Activated CD4-positive, alpha-beta T cell treated with anti-CD3 and anti-CD28 coated beads, Interleukin-2, amount 10 ng/mL, durations not matched to agents 7 days and 5 days (primary cell): ENCODE results near the gene FARP1. TPM values are rescaled to one million over a fixed set of nuclear protein-coding genes. Genes with fewer than 3 reads are reported as not detected.

Experiments used
- CTCF ChIA-PET: fragments of 350-600 bp; sonication (Branson Sonifier 250); formaldehyde crosslinking; loops from one replicate; lab custom pipeline; 2021; ENCODE audit warnings: antibody characterized with exemption; lab: Charles Lee
- POLR2A ChIA-PET: fragments of 350-600 bp; sonication (Branson Sonifier 250); formaldehyde crosslinking; loops from one replicate; lab custom pipeline; 2021; ENCODE audit warnings: antibody characterized with exemption; lab: Charles Lee
- DNase-seq: peaks from one replicate; pipeline ENCODE4 v3.0.0-alpha.2; 2020
- H3K27ac Mint-ChIP-seq: one replicate; pipeline ENCODE4 v1.8.0; 2021; ENCODE audit warnings: mild to moderate bottlenecking, moderate library complexity, mixed read lengths
- H3K27me3 Mint-ChIP-seq: one replicate; pipeline ENCODE4 v1.8.0; 2021; ENCODE audit warnings: mixed read lengths
- H3K36me3 Mint-ChIP-seq: one replicate; pipeline ENCODE4 v1.8.0; 2021; ENCODE audit warnings: low read depth, mixed read lengths
- H3K4me1 Mint-ChIP-seq: one replicate; pipeline ENCODE4 v1.8.0; 2021; ENCODE audit warnings: mixed read lengths
- H3K4me3 Mint-ChIP-seq: one replicate; pipeline ENCODE4 v1.8.0; 2021; ENCODE audit warnings: mild to moderate bottlenecking, moderate library complexity, mixed read lengths
- H3K9me3 Mint-ChIP-seq: one replicate; pipeline ENCODE4 v1.8.0; 2021; ENCODE audit warnings: mixed read lengths
- total RNA-seq, 2 experiments: library from RNA; stranded (reverse); gene quantifications; one replicate each; pipeline ENCODE4 v1.2.3, GENCODE V29; 2021

The FARP1 gene
- total RNA-seq, 2 experiments from 2014 or later = 0.67 to 1.0 TPM

- H3K4me1 Mint-ChIP-seq = no peaks in the 10 kb centered on the region
- H3K27ac Mint-ChIP-seq = no peak overlapping the region
- ChIA-PET POLR2A (no interaction called here), CTCF (interaction anchor here (1.3 kb wide), 1 partner anchor 13 kb away, joined by 3 read pairs; no protein-coding TSS in a partner anchor)
- no peaks in the 10 kb centered on the region for H3K9me3 Mint-ChIP-seq
- peaks cover 2% of the 10 kb centered on the region for H3K27me3 Mint-ChIP-seq
- no peaks in the 10 kb centered on the region for H3K36me3 Mint-ChIP-seq
- no peak for DNase-seq
- no peak overlapping the region for H3K4me3 Mint-ChIP-seq
These were observed 204.9 kb downstream of the FARP1 start for GRCh38 chr13:98347756-98348155.

GRCh38 chr13:98348466-98349200 is 205.7 kb downstream of the FARP1 start:
- Mint-ChIP-seq H3K9me3 (no peaks in the 10 kb centered on the region), H3K36me3 (no peaks in the 10 kb centered on the region), H3K4me1 (no peaks in the 10 kb centered on the region), H3K27me3 (peaks cover 2% of the 10 kb centered on the region), H3K4me3 (no peak overlapping the region), H3K27ac (no peak overlapping the region)
- CTCF ChIA-PET = interaction anchor here (0.6 to 1.3 kb wide), 3 partner anchors 12 to 141 kb away, joined by 3 read pairs; no protein-coding TSS in a partner anchor
- DNase-seq = no peak
- POLR2A ChIA-PET = no interaction called here

DNA sequence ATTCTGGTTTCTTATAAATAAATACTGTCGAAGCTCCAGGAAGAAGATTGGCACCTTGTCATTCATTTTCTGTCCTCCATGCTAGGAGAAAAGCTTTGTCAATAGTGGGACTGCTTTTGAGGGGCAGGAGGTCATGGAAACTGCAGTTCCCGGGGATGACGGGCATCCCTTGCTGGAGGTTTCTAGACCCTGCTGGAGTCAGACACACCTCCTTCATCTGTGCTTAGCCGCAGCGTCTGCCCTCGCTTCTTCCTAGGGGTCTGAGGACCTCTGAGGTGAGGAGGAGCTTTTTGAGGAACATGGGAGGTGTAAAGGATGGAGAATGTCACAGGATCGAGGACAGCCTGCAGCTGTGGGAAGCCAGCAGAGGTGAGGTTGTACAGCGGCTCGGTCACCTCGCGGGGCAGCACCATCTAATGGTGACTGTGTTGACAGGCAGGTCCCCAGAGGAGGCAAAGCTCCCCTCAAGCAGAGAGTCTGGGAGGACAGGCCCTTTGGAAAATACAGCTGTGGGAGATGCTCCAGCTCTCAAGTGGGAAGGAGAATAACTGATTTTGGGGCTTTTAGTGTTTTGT is 206.9 kb downstream of the FARP1 start:
- Mint-ChIP-seq H3K27me3 (peaks cover 2% of the 10 kb centered on the region), H3K4me1 (no peaks in the 10 kb centered on the region), H3K27ac (no peak overlapping the region), H3K4me3 (no peak overlapping the region), H3K36me3 (no peaks in the 10 kb centered on the region), H3K9me3 (no peaks in the 10 kb centered on the region)
- ChIA-PET POLR2A (no interaction called here), CTCF (no interaction called here)
- no peak for DNase-seq

GRCh38 chr13:98350746-98351330 is 207.9 kb downstream of the FARP1 start:
- CTCF ChIA-PET = no interaction called here
- H3K27me3 Mint-ChIP-seq = peaks cover 2% of the 10 kb centered on the region
- H3K4me1 Mint-ChIP-seq = no peaks in the 10 kb centered on the region
- no peak overlapping the region for H3K4me3 Mint-ChIP-seq
- no peaks in the 10 kb centered on the region for H3K9me3 Mint-ChIP-seq
- POLR2A ChIA-PET = no interaction called here
- H3K36me3 Mint-ChIP-seq = no peaks in the 10 kb centered on the region
- DNase-seq = no peak
- no peak overlapping the region for H3K27ac Mint-ChIP-seq

- CTCF ChIA-PET = no interaction called here
- no peak for DNase-seq
- Mint-ChIP-seq H3K9me3 (no peaks in the 10 kb centered on the region), H3K27ac (no peak overlapping the region), H3K4me3 (no peak overlapping the region), H3K36me3 (no peaks in the 10 kb centered on the region), H3K27me3 (peaks cover 2% of the 10 kb centered on the region), H3K4me1 (no peaks in the 10 kb centered on the region)
- POLR2A ChIA-PET = no interaction called here
These were observed 208.7 kb downstream of the FARP1 start for GRCh38 chr13:98351636-98352035.

- no peaks in the 10 kb centered on the region for H3K27me3 Mint-ChIP-seq
These were observed 209.3 kb downstream of the FARP1 start for GRCh38 chr13:98352226-98352625.

DNA sequence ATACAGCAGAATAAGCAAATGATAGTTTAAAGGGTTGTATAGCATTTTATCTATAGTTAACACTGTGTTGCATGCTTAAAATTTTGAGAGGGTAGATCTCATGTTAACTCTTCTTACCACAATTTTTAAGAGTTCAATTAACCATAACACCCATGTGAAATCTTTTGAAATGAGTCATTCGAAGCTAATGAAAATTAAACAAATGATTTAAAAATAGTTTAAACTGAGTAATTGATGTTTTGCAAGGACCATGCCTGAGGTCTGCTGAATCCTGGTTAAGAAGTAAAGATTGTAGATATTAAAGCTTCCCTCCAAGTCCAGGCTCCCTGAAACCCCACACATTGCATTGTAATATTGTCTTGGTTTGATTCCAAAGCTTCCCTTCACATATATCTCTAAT is 210.9 kb downstream of the FARP1 start:
- no peak overlapping the region for H3K27ac Mint-ChIP-seq

More at GRCh38 chr13:98352226-98352625, 209.3 kb downstream of the FARP1 start:
- Mint-ChIP-seq H3K4me3 (no peak overlapping the region), H3K36me3 (no peaks in the 10 kb centered on the region), H3K27ac (no peak overlapping the region), H3K4me1 (no peaks in the 10 kb centered on the region), H3K9me3 (no peaks in the 10 kb centered on the region)
- no peak for DNase-seq
- CTCF ChIA-PET = no interaction called here
- POLR2A ChIA-PET = no interaction called here

DNA sequence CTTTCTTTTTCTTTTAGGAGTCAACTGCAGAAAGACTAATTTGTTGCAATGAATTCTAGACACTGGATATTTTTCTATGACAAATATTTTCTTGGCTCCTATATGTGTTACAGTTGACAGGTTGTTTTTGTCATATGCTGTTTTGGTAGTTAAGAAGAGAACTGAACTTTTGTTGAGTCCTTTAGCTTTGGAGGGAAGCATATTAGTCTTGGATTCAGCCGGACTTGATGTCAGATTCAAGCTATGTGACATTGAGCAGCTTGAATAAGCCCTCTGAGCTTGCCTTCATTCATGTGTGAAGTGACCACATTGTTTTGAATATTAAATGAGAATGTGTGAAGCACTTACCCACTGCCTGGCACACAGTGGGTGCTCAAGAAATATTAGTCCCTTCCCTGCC is 216.0 kb downstream of the FARP1 start:
- Mint-ChIP-seq H3K4me1 (no peaks in the 10 kb centered on the region), H3K4me3 (no peak overlapping the region), H3K27ac (no peak overlapping the region), H3K27me3 (no peaks in the 10 kb centered on the region), H3K9me3 (no peaks in the 10 kb centered on the region), H3K36me3 (no peaks in the 10 kb centered on the region)
- no peak for DNase-seq
- ChIA-PET POLR2A (no interaction called here), CTCF (no interaction called here)

More for the DNA sequence above, 210.9 kb downstream of the FARP1 start:
- H3K36me3 Mint-ChIP-seq = no peaks in the 10 kb centered on the region
- ChIA-PET POLR2A (no interaction called here), CTCF (interaction anchor here (1.0 kb wide), 1 partner anchor 273 kb away, joined by 3 read pairs; no protein-coding TSS in a partner anchor)
- no peak overlapping the region for H3K4me3 Mint-ChIP-seq
- no peaks in the 10 kb centered on the region for H3K27me3 Mint-ChIP-seq
- H3K4me1 Mint-ChIP-seq = no peaks in the 10 kb centered on the region
- no peaks in the 10 kb centered on the region for H3K9me3 Mint-ChIP-seq
- DNase-seq = no peak

DNA sequence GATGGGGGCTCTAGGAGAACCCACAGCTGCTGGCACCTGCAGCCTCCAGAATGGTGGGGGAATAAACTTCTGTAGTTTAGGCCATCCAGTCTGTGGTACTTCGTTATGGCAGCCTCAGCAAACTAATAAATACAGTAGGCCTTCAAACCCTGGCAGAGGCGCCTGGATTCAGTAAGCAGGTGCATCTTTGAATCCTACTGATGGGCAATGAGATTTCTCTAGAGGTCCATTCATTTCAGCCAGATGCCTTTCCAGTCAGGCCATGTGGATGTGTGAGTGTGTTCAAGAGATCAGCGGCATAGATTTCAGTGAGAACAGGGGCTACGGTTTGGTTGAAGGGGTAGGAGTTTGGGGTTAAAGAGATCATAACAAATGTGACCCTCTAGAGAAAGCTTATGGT is 217.7 kb downstream of the FARP1 start:
- ChIA-PET POLR2A (no interaction called here), CTCF (interaction anchor here (0.7 to 1.3 kb wide), 2 partner anchors 12 to 1049 kb away, joined by 3 read pairs; no protein-coding TSS in a partner anchor)
- Mint-ChIP-seq H3K27ac (no peak overlapping the region), H3K27me3 (no peaks in the 10 kb centered on the region), H3K36me3 (no peaks in the 10 kb centered on the region), H3K9me3 (no peaks in the 10 kb centered on the region), H3K4me1 (no peaks in the 10 kb centered on the region), H3K4me3 (no peak overlapping the region)
- no peak for DNase-seq

GRCh38 chr13:98363326-98363725 is 220.4 kb downstream of the FARP1 start:
- no peak for DNase-seq
- H3K4me1 Mint-ChIP-seq = no peaks in the 10 kb centered on the region
- ChIA-PET POLR2A (no interaction called here), CTCF (no interaction called here)
- no peak overlapping the region for H3K4me3 Mint-ChIP-seq
- no peaks in the 10 kb centered on the region for H3K9me3 Mint-ChIP-seq
- H3K27me3 Mint-ChIP-seq = no peaks in the 10 kb centered on the region
- no peak overlapping the region for H3K27ac Mint-ChIP-seq
- no peaks in the 10 kb centered on the region for H3K36me3 Mint-ChIP-seq

GRCh38 chr13:98364179-98364578 is 221.3 kb downstream of the FARP1 start:
- Mint-ChIP-seq H3K4me3 (no peak overlapping the region), H3K36me3 (no peaks in the 10 kb centered on the region), H3K9me3 (no peaks in the 10 kb centered on the region), H3K27me3 (no peaks in the 10 kb centered on the region), H3K4me1 (no peaks in the 10 kb centered on the region), H3K27ac (no peak overlapping the region)
- ChIA-PET POLR2A (no interaction called here), CTCF (no interaction called here)
- DNase-seq = no peak

DNA sequence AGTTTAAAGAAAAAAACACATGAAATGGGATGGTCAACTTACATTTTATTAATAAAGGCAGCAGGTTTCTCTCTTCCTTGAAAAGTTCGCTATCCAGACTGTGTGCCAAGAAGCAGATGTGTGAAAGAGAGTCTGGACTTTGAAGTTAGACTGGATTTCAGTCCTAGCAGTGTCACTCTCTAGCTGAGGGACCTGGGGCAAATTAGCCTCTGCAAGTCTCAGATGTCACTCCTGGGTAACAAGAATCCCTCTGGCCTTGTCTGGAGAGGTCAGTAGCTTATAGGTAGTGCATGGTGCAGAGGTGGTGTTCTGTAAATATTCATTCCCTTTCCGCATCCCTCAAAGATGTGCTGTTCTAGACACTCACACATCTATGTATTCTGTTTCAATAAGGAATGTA is 221.8 kb downstream of the FARP1 start:
- no peaks in the 10 kb centered on the region for H3K27me3 Mint-ChIP-seq
- POLR2A ChIA-PET = no interaction called here

DNA sequence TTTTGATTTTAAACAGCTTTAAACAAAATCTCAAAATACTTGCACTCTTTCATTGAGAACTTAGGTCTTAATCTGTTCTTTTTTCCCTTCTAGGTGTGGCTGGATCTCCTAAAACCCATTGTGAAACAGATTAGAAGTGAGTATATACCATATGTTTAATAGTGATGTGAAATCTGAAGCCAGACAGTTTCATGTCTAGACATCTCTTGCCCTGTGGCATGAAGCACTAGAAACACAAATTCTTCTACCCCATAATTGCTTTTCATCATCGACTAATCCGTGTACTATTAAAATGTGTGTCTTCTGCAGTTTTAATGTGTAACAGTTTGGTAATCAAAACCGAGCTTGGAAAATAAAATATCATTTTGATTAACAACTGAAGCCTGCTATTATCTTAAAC is 222.4 kb downstream of the FARP1 start:
- ChIA-PET CTCF (no interaction called here), POLR2A (no interaction called here)
- Mint-ChIP-seq H3K36me3 (no peaks in the 10 kb centered on the region), H3K27me3 (no peaks in the 10 kb centered on the region), H3K9me3 (no peaks in the 10 kb centered on the region), H3K4me1 (no peaks in the 10 kb centered on the region), H3K27ac (no peak overlapping the region), H3K4me3 (no peak overlapping the region)
- DNase-seq = no peak

More for the DNA sequence above, 221.8 kb downstream of the FARP1 start:
- H3K4me3 Mint-ChIP-seq = no peak overlapping the region
- no peaks in the 10 kb centered on the region for H3K36me3 Mint-ChIP-seq
- no peaks in the 10 kb centered on the region for H3K4me1 Mint-ChIP-seq
- CTCF ChIA-PET = no interaction called here
- no peak for DNase-seq
- no peaks in the 10 kb centered on the region for H3K9me3 Mint-ChIP-seq
- no peak overlapping the region for H3K27ac Mint-ChIP-seq
